DOHH2 (cell line): ENCODE data around the gene RPL5.

Source experiments
- EZH2phosphoT487 ChIP-seq: fragments of 200-600 bp; sonication (generic); IDR thresholded peaks from 2 replicates; pipeline ENCODE4 v1.6.1; 2017; ENCODE audit warnings: borderline replicate concordance, mild to moderate bottlenecking, antibody characterized with exemption, low read length, moderate library complexity, mixed read lengths
- TF ChIP-seq, protein P1 (sequence below): fragments of 200-600 bp; sonication (generic); IDR thresholded peaks from one replicate; pipeline ENCODE4 v1.5.1; 2014; ENCODE audit warnings: antibody characterized with exemption, mild to moderate bottlenecking, low read depth, low read length; ENCODE audit not compliant: poor library complexity, severe bottlenecking

DNA sequence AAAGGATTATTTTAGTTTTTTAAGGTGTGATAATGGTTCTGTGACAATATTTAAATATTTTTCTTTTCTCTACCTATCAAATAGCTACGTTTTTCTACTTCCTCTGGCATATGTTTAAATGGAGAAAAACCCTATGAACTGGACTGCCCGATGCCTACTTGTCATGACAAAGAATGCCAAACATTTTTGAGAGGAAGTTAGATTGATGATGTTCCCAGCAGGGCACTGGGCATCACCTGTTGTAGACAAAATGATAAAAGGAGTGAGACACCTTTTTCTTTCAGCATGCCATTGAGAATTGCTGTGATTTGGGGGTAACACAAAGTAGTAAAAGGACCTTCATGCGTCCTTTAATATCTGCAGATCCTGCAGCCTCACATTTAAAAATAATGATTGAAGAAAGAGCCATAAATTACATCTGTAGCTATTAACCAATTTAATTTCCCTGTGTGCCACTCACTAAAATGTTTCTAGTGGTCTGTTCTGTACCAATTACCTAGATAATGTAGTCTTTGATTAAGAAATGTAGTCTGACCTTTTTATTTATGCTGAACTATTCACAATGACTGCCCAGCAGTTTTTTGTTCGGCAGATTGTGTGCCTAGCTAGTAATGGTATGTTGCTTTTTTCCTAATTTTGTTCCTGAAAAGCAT lies 47.6 kb downstream of the RPL5 start:
- TF ChIP-seq, protein P1, sequence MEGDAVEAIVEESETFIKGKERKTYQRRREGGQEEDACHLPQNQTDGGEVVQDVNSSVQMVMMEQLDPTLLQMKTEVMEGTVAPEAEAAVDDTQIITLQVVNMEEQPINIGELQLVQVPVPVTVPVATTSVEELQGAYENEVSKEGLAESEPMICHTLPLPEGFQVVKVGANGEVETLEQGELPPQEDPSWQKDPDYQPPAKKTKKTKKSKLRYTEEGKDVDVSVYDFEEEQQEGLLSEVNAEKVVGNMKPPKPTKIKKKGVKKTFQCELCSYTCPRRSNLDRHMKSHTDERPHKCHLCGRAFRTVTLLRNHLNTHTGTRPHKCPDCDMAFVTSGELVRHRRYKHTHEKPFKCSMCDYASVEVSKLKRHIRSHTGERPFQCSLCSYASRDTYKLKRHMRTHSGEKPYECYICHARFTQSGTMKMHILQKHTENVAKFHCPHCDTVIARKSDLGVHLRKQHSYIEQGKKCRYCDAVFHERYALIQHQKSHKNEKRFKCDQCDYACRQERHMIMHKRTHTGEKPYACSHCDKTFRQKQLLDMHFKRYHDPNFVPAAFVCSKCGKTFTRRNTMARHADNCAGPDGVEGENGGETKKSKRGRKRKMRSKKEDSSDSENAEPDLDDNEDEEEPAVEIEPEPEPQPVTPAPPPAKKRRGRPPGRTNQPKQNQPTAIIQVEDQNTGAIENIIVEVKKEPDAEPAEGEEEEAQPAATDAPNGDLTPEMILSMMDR, result no peak
- TF ChIP-seq EZH2phosphoT487, result no peak
